ENCODE data around the gene LDLRAD4.

The LDLRAD4 gene

GRCh38 chr18:13566941-13567746, 348.6 kb downstream of the LDLRAD4 start:
- H3K9me2 ChIP-seq (replicated peaks; ENCODE audit: insufficient read depth, low read length): no peaks in the 10 kb centered on the region
- H3K4me2 ChIP-seq (ENCODE audit: low read depth, low read length, poor library complexity, severe bottlenecking): peak overlapping the region; percentile 63
- TF ChIP-seq CTCF (IDR thresholded peaks at IDR 0.05; ENCODE audit: insufficient read depth, low read length, poor library complexity, severe bottlenecking) (no peak), EZH2phosphoT487 (conservative IDR thresholded peaks at IDR 0.05; ENCODE audit: low read length) (no peak)
- H3K9me3 ChIP-seq (ENCODE audit: insufficient read depth, low read length): no peaks in the 10 kb centered on the region
- peak overlapping the region; percentile 72 for H2AFZ ChIP-seq (ENCODE audit: low read depth, low read length, severe bottlenecking)
- no peaks in the 10 kb centered on the region for H4K20me1 ChIP-seq (ENCODE audit: low read depth, low read length)
- H3K27me3 ChIP-seq (ENCODE audit: low read length): no peaks in the 10 kb centered on the region
- peak overlapping the region; percentile 94 for H3K27ac ChIP-seq (ENCODE audit: low read depth, low read length)
- H3K4me3 ChIP-seq (ENCODE audit: insufficient read depth, low read length, poor library complexity, severe bottlenecking): peak overlapping the region; percentile 40
- peak overlapping the region; percentile 52 for H3K9ac ChIP-seq (ENCODE audit: low read length)
- no peaks in the 10 kb centered on the region for H3K79me2 ChIP-seq (ENCODE audit: insufficient read depth, low read length)
- peaks cover 15% of the 10 kb centered on the region for H3F3A ChIP-seq (ENCODE audit: insufficient read depth)
- H3K36me3 ChIP-seq (ENCODE audit: low read length): no peaks in the 10 kb centered on the region

- Histone ChIP-seq H3K4me3 (ENCODE audit: insufficient read depth, low read length, poor library complexity, severe bottlenecking) (no peak overlapping the region), H2AFZ (ENCODE audit: low read depth, low read length, severe bottlenecking) (no peak overlapping the region), H3K9ac (ENCODE audit: low read length) (no peak overlapping the region), H3K27me3 (ENCODE audit: low read length) (no peaks in the 10 kb centered on the region), H3K4me2 (ENCODE audit: low read depth, low read length, poor library complexity, severe bottlenecking) (peak overlapping the region; percentile 63), H3K79me2 (ENCODE audit: insufficient read depth, low read length) (no peaks in the 10 kb centered on the region), H3F3A (ENCODE audit: insufficient read depth) (peaks cover 15% of the 10 kb centered on the region), H4K20me1 (ENCODE audit: low read depth, low read length) (no peaks in the 10 kb centered on the region), H3K9me2 (replicated peaks; ENCODE audit: insufficient read depth, low read length) (no peaks in the 10 kb centered on the region), H3K27ac (ENCODE audit: low read depth, low read length) (0 out of 2 replicates have a peak overlapping the region, but pooled peaks have one; percentile 94), H3K9me3 (ENCODE audit: insufficient read depth, low read length) (no peaks in the 10 kb centered on the region), H3K36me3 (ENCODE audit: low read length) (no peaks in the 10 kb centered on the region)
- TF ChIP-seq CTCF (IDR thresholded peaks at IDR 0.05; ENCODE audit: insufficient read depth, low read length, poor library complexity, severe bottlenecking) (no peak), EZH2phosphoT487 (conservative IDR thresholded peaks at IDR 0.05; ENCODE audit: low read length) (no peak)
Observed at GRCh38 chr18:13568443-13569392, 350.2 kb downstream of the LDLRAD4 start.

- H3K27ac ChIP-seq (ENCODE audit: low read depth, low read length): no peak overlapping the region
- no peaks in the 10 kb centered on the region for H3K9me3 ChIP-seq (ENCODE audit: insufficient read depth, low read length)
- H3K9ac ChIP-seq (ENCODE audit: low read length): no peak overlapping the region
- H3K4me2 ChIP-seq (ENCODE audit: low read depth, low read length, poor library complexity, severe bottlenecking): no peak overlapping the region
- H2AFZ ChIP-seq (ENCODE audit: low read depth, low read length, severe bottlenecking): no peak overlapping the region
- no peaks in the 10 kb centered on the region for H3K79me2 ChIP-seq (ENCODE audit: insufficient read depth, low read length)
- H3K36me3 ChIP-seq (ENCODE audit: low read length): no peaks in the 10 kb centered on the region
- no peaks in the 10 kb centered on the region for H4K20me1 ChIP-seq (ENCODE audit: low read depth, low read length)
- H3K4me3 ChIP-seq (ENCODE audit: insufficient read depth, low read length, poor library complexity, severe bottlenecking): no peak overlapping the region
- TF ChIP-seq EZH2phosphoT487 (conservative IDR thresholded peaks at IDR 0.05; ENCODE audit: low read length): no peak
- no peak for TF ChIP-seq CTCF (IDR thresholded peaks at IDR 0.05; ENCODE audit: insufficient read depth, low read length, poor library complexity, severe bottlenecking)
- H3K9me2 ChIP-seq (replicated peaks; ENCODE audit: insufficient read depth, low read length): no peaks in the 10 kb centered on the region
- H3K27me3 ChIP-seq (ENCODE audit: low read length): no peaks in the 10 kb centered on the region
- peaks cover 15% of the 10 kb centered on the region for H3F3A ChIP-seq (ENCODE audit: insufficient read depth)
Observed at GRCh38 chr18:13570216-13570615, 351.7 kb downstream of the LDLRAD4 start.

Measured in SU-DHL-6 (cell line).